ENCODE results near the gene NPIPB8.
"Not testable (repeated sequence)": the region's sequence is repeated elsewhere in the genome, so short reads cannot be mapped to it uniquely, and the experiment has no call there.

The NPIPB8 gene

GRCh38 chr16:28637765-28638164 is at the start of gene NPIPB8:
Gene NPIPB8 (plus strand): TSS chr16:28638065. CDS start chr16:28638361, 296 bp downstream.
- DNase-seq, result not testable (repeated sequence)

DNA sequence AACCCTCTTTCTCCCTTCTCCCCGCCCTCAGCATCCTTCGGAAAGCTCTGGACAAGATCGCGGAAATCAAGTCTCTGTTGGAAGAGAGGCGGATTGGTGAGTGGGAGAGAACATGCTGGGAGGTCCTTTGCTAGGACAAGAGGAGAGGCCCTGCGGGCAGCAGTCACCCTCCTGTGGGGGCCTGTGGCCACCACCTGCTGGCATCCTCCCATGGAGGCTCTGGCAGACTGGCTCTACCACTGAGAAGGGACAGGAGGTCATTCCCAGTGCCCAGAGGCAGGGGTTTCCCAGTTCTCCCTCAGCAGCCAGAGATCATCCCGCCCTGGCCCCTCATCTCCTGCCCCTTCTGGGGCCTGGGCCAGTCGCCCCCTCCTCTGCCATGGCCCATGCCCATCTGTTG is 48.8 kb upstream of the NPIPB8 start:
- DNase-seq, result no peak

DNA sequence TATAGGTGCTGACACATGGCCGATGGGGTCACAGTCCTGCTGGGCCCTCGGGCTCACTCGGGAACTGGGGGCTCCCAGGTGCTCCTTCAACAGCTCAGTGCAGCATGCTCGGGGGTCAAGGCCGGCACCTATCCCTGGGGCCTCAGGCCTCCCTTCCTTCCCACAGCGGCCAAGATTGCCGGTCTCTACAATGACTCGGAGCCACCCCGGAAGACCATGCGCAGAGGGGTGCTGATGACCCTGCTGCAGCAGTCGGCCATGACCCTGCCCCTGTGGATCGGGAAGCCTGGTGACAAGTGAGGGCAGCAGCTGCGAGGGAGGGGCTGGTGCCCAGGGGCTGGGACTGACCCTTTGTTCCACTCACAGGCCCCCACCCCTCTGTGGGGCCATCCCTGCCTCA is 47.9 kb upstream of the NPIPB8 start:
- DNase-seq, result no peak

DNA sequence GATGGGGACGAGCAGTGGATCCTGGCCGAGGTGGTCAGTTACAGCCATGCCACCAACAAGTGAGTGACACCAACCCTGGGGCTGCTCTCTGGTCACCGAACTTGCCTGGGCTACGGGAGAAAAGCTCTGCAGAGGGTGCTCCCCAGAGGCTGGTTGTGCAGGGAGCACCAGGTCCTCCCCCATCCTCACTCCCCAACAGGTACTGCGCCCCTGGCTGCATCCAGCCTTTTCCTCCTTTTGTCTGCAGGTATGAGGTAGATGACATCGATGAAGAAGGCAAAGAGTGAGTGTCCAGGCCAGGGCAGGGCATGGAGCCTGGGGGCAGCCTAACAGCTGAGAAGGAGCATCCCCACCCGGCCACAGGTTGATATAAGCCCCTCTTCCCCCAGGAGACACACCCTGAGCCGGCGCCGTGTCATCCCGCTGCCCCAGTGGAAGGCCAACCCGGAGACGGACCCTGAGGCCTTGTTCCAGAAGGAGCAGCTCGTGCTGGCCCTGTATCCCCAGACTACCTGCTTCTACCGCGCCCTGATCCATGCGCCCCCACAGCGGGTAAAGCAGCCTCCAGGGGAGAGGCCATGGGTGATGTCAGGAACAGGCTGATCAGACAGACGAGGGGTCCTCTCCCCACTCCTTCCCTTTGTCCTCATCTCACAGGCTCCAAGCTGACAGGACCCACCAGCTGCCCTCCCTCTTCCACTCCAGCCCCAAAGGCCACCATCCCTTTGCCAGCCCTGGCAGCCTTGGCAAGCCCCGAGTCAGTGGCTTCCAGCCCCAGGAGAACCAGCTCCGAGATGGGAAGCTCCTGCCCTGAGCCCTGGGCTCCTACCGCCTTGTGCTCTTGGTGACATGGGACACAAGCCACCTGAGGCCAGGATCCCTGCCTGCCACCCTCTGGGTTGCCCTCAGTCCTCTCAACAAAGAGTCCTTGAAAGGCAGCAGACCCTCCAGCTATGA is 47.2 kb upstream of the NPIPB8 start:
- no peak for DNase-seq

DNA sequence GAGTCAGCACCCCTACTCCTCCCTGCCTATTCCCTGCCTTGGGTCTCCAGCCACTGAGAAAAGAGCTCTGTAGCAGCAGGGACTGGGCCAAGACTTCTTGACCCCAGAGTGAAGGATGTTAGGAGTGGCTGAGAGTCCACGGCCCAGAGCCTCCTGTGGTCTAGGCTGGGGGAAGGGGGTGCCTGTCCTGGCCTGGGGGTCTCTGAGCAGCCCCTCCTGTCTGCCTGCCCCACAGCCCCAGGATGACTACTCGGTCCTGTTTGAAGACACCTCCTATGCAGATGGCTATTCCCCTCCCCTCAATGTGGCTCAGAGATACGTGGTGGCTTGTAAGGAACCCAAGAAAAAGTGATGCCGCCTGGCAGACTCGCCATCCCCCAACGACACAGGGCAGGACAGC is 46.5 kb upstream of the NPIPB8 start:
- no peak for DNase-seq

DNA sequence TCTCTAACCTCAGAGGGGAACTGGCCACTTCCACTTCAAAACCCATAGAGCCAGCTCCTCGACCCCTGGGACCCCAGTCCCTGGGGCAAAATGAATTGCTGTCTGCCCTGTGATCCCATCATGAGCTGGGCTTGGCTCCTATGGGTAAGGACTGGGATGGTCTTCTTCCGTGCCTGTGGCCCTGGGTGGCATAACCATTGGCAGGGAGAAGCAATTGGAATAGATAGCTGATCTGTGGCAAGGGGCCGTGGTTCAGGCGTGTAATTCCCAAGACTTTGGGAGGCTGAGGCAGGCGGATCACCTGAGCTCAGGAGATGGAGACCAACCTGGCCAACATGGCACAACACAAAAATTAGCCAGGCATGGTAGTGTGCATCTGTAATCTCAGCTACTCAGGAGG is 45.4 kb upstream of the NPIPB8 start:
- no peak for DNase-seq

GRCh38 chr16:28592979-28593553 is 44.8 kb upstream of the NPIPB8 start:
- DNase-seq, result no peak

DNA sequence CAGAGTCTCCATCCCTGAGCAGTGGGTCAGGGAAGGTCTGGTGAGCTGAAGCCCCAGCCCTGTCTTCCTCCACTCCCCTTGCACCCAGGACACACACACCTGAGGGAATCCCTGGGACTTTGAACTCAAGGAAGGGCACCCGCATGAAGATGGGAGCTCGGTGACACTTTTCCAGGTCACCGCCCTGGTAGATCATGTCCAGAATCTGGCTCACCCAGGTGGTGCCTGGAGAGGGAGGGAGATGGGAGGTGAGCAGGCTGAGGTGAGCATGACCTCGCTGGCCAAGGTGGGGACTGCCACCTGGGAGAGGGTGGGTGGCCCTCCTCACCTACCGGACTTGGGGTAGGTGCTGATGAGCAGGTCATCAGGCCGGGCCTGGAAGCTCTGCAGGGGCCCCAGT is 42.4 kb upstream of the NPIPB8 start:
- not testable (repeated sequence) for DNase-seq

DNA sequence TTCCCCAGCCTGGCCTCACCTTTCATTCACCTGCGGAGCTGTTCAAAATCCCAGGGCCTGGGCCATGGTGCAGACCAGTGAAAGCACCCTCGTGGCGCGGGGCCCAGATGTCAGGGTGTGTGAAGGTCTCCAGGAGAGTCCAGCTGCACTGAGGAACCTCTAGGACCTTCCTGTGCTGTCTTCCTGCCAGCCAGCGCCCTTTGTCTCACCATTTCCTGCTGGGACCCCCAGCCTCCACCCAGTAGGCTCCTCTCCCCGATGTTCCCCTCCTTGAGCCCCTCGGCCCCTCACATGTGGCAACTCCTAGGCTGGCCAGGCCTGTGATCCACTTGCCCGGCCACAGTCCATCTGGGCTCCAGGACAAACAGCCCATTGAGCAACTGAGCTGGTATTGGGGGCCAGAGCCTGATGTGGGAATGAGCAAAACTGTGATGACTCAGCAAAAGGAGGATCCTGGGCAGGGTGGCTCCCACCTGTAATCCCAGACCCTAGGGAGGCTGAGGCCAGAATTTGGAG is 41.7 kb upstream of the NPIPB8 start:
- DNase-seq, result no peak

GRCh38 chr16:28596840-28597691 is 40.8 kb upstream of the NPIPB8 start, which contains the start of gene SULT1A2:
Gene SULT1A2 (minus strand): TSS chr16:28597050. CDS start chr16:28595930, 1,120 bp downstream.
- DNase-seq, result peak; percentile 21

DNA sequence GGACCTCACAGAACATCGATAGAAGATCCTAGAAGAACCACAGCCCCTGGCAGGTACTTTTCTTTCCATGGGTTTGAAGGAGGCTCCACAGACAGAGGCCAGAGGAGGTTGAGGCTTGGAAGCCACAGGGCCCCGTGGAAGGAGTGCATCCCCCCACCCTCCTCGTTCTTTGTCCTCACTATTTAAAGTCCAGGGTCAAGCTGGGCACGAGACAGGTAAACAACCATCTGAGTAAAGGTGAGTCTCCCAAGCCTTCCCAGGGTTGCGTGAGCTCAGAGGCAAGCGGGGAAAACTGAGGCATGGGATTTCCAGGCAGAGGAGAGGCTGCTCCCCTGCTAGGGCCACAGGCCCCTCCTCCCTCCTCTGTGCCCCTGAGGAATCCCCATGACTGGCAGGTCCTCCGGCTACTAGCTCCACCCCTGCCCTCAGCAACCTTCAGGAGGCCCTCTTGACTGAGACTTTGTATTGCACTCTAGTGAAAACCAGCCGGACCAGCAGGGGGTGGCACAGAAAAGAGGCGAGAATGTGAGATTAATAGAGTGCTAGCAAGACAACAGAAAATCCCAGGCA is 40.1 kb upstream of the NPIPB8 start:
- DNase-seq, result peak; percentile 43

DNA sequence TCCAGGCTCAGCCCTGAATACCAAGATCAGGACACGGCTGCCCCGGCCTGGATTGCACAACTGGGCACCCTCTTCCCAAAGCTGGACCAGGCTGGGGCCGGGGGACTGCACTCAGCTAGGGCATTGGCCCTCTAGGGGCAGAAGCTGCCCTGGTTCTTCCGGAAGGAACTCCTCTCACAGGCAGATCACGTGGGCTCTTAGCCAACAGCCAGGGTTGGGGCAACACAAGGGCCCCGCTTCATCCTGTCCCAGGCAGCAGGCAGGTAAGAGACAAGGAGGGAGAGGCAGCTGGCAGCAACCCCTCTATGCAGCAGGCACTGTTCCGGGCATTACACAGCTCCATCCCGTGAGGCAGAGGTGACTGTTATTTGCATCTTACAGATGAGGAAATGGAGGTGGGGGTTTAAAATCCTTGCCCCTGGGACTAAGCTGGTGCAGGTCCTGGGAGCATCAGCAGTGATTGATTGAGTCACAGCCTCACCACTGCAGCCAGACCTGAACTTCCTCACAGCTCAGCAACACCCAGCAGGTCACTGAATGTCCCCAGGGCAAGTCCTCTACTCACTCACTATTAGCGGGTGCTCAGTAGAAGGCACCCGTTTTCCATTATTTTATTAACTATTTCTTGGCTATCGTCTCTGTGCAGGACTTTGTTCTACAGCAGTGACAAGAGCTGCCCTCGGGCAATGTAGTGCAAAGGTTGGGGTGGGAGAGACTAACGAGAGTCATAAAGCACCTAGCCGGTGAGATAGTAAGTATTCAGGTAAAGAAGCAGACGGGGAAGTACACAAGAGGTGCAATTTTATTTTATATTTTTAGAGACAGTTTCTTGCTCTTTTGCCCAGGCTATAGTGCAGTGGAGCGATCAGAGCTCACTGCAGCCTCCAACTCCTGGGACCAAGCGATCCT is 38.2 kb upstream of the NPIPB8 start:
- DNase-seq, result not testable (repeated sequence)

DNA sequence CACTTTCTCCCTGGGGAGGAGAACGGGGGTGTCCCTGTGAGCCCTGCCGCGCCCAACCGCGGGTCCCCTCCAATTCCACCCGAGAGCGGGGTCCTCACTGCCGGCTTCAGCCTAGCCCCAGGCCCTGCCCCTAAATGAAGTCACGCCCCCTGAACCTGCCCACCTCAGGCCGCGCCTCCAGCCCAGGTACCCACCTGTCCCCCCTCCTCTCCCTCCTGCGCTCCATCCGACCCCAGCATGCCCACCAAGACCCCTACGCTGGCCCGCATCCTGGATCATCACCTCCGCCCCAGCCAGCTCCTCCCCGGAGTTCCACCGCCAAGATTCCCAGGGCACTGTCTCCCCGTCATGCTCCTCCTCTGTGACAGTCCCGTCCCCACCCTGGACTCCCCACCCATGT is 36.9 kb upstream of the NPIPB8 start:
- DNase-seq, result not testable (repeated sequence)

- not testable (repeated sequence) for DNase-seq
These were observed 36.3 kb upstream of the NPIPB8 start for GRCh38 chr16:28601589-28601988.

DNA sequence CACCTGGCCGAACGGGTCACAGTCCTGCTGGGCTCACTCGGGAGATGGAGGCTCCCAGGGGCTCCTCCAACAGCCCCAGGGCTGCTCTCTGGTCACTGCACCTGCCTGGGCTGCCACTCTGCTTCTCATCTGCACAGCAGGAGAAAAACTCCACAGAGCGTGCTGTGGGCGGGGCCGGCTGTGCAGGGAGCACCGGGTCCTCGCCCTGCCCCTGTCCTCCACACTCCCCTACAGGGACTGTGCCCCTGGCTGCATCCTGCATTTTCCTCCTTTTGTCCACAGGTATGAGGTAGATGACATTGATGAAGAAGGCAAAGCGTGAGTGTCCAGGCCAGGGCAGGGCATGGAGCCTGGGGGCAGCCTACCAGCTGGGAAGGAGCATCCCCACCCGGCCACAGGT is 35.8 kb upstream of the NPIPB8 start:
- not testable (repeated sequence) for DNase-seq

DNA sequence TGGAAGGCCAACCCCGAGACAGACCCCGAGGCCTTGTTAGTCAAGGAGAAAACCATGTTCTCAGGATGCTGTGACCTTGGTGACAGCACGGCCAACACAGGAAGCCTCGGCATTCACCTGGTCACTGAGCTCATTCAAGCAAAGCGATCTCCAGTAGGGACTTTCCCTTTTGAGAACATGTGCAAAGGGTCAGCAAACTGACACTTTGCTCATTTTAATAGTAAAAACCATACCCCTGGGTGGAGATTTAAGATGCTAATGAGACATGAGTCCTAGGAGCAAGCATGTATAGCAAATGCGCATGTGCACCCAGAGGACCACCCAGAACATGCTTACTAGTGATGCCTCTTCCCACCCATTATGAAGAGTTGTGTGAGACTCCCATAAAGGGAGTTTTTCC is 35.3 kb upstream of the NPIPB8 start:
- DNase-seq, result no peak

- DNase-seq, result no peak
These were observed 34.3 kb upstream of the NPIPB8 start for GRCh38 chr16:28603381-28604185.

DNA sequence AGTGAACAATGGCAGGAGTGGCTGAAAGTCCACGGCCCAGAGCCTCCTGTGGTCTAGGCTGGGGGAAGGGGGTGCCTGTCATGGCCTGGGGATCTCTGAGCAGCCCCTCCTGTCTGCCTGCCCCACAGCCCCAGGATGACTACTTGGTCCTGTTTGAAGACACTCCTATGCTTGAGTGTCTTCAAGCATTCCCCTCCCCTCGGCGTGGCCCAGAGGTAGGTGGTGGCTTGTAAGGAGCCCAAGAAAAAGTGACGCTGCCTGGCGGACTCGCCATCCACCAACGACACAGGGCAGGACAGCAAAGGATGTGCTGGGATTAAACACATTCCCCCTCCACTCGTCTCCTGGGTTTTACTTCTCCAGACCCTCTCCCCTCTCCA is 33.7 kb upstream of the NPIPB8 start:
- DNase-seq, result no peak

- DNase-seq, result no peak
These were observed 31.4 kb upstream of the NPIPB8 start for GRCh38 chr16:28606291-28607115.

Measured in retina (tissue), 1 donor.